MCF 10A (cell line): ENCODE data around the gene RANBP3L. TPM values are rescaled to one million over a fixed set of nuclear protein-coding genes. Genes with fewer than 3 reads are reported as not detected.
A peak's percentile ranks its signal among the peaks of the same experiment; 100 is the strongest.

Source experiments
- BruUV-seq: library from RNA; stranded (reverse); fragments of 400-500 nt; replicated peaks from 2 replicates; lab custom pipeline; 2021; lab: Mats Ljungman, UMichigan
- CTCF ChIA-PET: fragments of 300-600 bp; sonication (Branson Sonifier 250); formaldehyde crosslinking; extraction: SDS; loops from one replicate; lab custom pipeline; 2021; ENCODE audit warnings: antibody characterized with exemption, inconsistent platforms; lab: Yijun Ruan, JAX
- POLR2A ChIA-PET: fragments of 300-600, 350-650 bp; sonication (Branson Sonifier 250); formaldehyde crosslinking; extraction: SDS; loops from one replicate; lab custom pipeline; 2020; ENCODE audit warnings: antibody characterized with exemption, inconsistent platforms; lab: Yijun Ruan, JAX
- DNase-seq: peaks from one replicate; pipeline ENCODE4 v3.0.0-alpha.2; 2018; ENCODE audit not compliant: unreplicated experiment
- H3K27ac Mint-ChIP-seq: one replicate; pipeline ENCODE4 v1.8.0; 2022; ENCODE audit warnings: mild to moderate bottlenecking, low read depth, mixed read lengths; ENCODE audit not compliant: unreplicated experiment
- H3K27me3 Mint-ChIP-seq: one replicate; pipeline ENCODE4 v1.8.0; 2022; ENCODE audit warnings: mixed read lengths; ENCODE audit not compliant: insufficient read depth, unreplicated experiment
- H3K36me3 Mint-ChIP-seq: one replicate; pipeline ENCODE4 v1.8.0; 2022; ENCODE audit warnings: mild to moderate bottlenecking, moderate library complexity, mixed read lengths; ENCODE audit not compliant: insufficient read depth, unreplicated experiment
- H3K4me1 Mint-ChIP-seq: one replicate; pipeline ENCODE4 v1.8.0; 2022; ENCODE audit warnings: mixed read lengths; ENCODE audit not compliant: insufficient read depth, unreplicated experiment
- H3K4me3 Mint-ChIP-seq: one replicate; pipeline ENCODE4 v1.8.0; 2022; ENCODE audit warnings: mild to moderate bottlenecking, moderate library complexity, mixed read lengths; ENCODE audit not compliant: unreplicated experiment
- H3K9me3 Mint-ChIP-seq: one replicate; pipeline ENCODE4 v1.8.0; 2022; ENCODE audit warnings: mixed read lengths; ENCODE audit not compliant: unreplicated experiment
- intact Hi-C: fragments of 100-400 bp; cut with micrococcal nuclease; formaldehyde crosslinking; loops from 2 replicates; pipeline ENCODE4 v1.14.1; 2022
- total RNA-seq: library from RNA; stranded (reverse); gene quantifications from 2 replicates; pipeline ENCODE4 v1.2.3, GENCODE V29; 2022
- TF ChIP-seq, protein P1 (sequence below): fragments of 200-600 bp; IDR thresholded peaks from one replicate; pipeline ENCODE4 v1.8.0; 2022; ENCODE audit warnings: antibody characterized with exemption, mild to moderate bottlenecking; ENCODE audit not compliant: unreplicated experiment

Gene RANBP3L
- total RNA-seq, 1 experiment from 2014 or later, result not detected

DNA sequence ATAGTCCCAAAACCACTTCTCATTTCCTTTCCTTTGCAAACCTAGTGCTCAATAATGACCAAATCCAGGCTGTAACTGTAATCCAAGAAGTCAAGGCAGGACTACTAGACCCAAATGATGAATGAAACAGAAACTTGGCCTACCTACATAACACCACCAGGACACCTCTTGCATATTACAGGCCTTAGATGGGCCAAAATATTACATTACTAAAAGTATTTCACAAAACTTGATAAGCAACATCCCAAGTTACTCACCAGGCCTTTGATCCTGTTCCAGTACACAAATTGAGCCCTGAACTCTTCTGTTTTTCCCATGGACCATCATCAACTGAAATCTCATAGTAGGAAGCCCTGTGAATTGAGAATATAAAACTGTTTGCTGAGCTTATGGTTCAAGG lies 94.8 kb downstream of the RANBP3L start:
- Mint-ChIP-seq H3K4me1 (no peaks in the 10 kb centered on the region), H3K27ac (no peak overlapping the region), H3K9me3 (no peaks in the 10 kb centered on the region), H3K36me3 (peaks cover 27% of the 10 kb centered on the region), H3K4me3 (no peak overlapping the region), H3K27me3 (no peaks in the 10 kb centered on the region)
- POLR2A ChIA-PET, result no interaction called here
- CTCF ChIA-PET, result interaction anchor here (0.6 to 1.2 kb wide), 3 partner anchors 29 to 62 kb away, joined by 3 to 5 read pairs (median 3); no protein-coding TSS in a partner anchor
- DNase-seq, result no peak
- TF ChIP-seq, protein P1, sequence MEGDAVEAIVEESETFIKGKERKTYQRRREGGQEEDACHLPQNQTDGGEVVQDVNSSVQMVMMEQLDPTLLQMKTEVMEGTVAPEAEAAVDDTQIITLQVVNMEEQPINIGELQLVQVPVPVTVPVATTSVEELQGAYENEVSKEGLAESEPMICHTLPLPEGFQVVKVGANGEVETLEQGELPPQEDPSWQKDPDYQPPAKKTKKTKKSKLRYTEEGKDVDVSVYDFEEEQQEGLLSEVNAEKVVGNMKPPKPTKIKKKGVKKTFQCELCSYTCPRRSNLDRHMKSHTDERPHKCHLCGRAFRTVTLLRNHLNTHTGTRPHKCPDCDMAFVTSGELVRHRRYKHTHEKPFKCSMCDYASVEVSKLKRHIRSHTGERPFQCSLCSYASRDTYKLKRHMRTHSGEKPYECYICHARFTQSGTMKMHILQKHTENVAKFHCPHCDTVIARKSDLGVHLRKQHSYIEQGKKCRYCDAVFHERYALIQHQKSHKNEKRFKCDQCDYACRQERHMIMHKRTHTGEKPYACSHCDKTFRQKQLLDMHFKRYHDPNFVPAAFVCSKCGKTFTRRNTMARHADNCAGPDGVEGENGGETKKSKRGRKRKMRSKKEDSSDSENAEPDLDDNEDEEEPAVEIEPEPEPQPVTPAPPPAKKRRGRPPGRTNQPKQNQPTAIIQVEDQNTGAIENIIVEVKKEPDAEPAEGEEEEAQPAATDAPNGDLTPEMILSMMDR, result no peak
- no TSS peak for BruUV-seq
- intact Hi-C loops, result no loop called here

- Mint-ChIP-seq H3K36me3 (peaks cover 17% of the 10 kb centered on the region), H3K4me3 (no peak overlapping the region), H3K27ac (no peak overlapping the region), H3K27me3 (no peaks in the 10 kb centered on the region), H3K4me1 (peaks cover 5% of the 10 kb centered on the region), H3K9me3 (no peaks in the 10 kb centered on the region)
- TF ChIP-seq, protein P1, result no peak
- DNase-seq, result no peak
- ChIA-PET POLR2A (no interaction called here), CTCF (interaction anchor here (0.8 to 1.1 kb wide), 2 partner anchors 13 to 36 kb away, joined by 3 read pairs; partner anchors contain the start of gene NADK2)
- intact Hi-C loops, result no loop called here
- no TSS peak for BruUV-seq
Measured at GRCh38 chr5:36205329-36205728, 96.4 kb downstream of the RANBP3L start.

DNA sequence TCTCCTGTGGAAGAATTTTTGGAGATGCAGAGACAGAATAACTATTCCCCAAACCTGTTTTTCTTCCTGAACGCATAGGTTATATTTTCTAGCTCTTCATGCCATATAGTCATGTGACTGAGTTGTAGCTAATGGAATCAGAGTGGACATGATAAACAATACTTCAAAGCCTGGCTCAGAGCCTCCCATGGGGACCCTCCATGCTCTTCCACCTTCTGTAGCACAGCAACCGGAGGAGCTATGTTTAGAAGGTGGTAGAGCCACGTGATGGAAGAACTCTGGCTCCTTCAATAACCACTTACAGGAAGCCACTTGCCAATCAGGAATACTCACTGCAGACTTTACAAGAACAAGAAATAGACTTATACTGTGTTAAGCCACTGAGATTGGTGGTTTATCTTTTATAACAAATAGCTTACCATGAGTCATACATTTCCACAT lies 99.2 kb downstream of the RANBP3L start:
- H3K36me3 Mint-ChIP-seq, result peaks cover 29% of the 10 kb centered on the region
- H3K9me3 Mint-ChIP-seq, result no peaks in the 10 kb centered on the region
- TF ChIP-seq, protein P1, result no peak
- H3K4me3 Mint-ChIP-seq, result no peak overlapping the region
- DNase-seq, result peak; percentile 3
- ChIA-PET POLR2A (interaction anchor here (0.6 kb wide), 1 partner anchor 1292 kb away, joined by 4 read pairs; no protein-coding TSS in a partner anchor), CTCF (interaction anchor here (0.7 to 3.3 kb wide), 3 partner anchors 24 to 195 kb away, joined by 3 to 10 read pairs (median 3); no protein-coding TSS in a partner anchor)
- intact Hi-C loops, result no loop called here
- H3K27ac Mint-ChIP-seq, result no peak overlapping the region
- no peaks in the 10 kb centered on the region for H3K27me3 Mint-ChIP-seq
- peaks cover 6% of the 10 kb centered on the region for H3K4me1 Mint-ChIP-seq
- BruUV-seq, result no TSS peak

DNA sequence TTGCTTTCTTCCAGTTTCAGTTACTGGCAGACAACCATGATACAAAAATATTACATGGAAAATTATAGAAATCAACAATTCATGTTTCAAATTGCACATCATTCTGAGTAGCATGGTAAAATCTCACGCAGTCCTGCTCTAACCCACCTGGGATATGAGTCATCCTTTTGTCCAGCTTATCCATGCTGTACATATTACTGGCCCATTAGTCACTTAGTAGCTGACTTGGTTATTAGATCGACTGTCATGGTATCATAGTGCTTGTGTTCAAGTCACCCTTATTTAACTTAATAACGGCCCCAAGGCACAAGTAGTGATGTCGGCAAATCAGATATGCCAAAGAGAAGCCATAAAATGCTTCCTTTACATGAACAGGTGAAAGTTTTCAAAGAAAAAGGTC lies 101.2 kb downstream of the RANBP3L start:
- peak; percentile 66 for DNase-seq
- ChIA-PET CTCF (interaction anchor here (1.0 to 1.6 kb wide), 3 partner anchors 19 to 65 kb away, joined by 3 to 4 read pairs (median 4); no protein-coding TSS in a partner anchor), POLR2A (no interaction called here)
- TF ChIP-seq, protein P1, result no peak
- no peak overlapping the region for H3K4me3 Mint-ChIP-seq
- H3K9me3 Mint-ChIP-seq, result no peaks in the 10 kb centered on the region
- H3K4me1 Mint-ChIP-seq, result peaks cover 6% of the 10 kb centered on the region
- H3K27ac Mint-ChIP-seq, result no peak overlapping the region
- intact Hi-C loops, result no loop called here
- BruUV-seq, result no TSS peak
- peaks cover 38% of the 10 kb centered on the region for H3K36me3 Mint-ChIP-seq
- no peaks in the 10 kb centered on the region for H3K27me3 Mint-ChIP-seq
